Upper lobe of left lung (tissue), 6 donors: ENCODE data around the gene MEGF11. TPM values are rescaled to one million over a fixed set of nuclear protein-coding genes. Genes with fewer than 3 reads are reported as not detected.

Experiments
- ATAC-seq, 2 donors: fragments of 200-7000 bp; cut with Tn5 transposase; one replicate each; pipeline ENCODE4 v1.9.1; 2022; ENCODE audit warnings: mild to moderate bottlenecking in 2 of 2, moderate library complexity in 2 of 2; ENCODE audit not compliant: low FRiP score in 2 of 2
- DNase-seq, 2 donors: peaks; one replicate each; pipeline ENCODE4 v3.0.0-alpha.2; 2019 to 2020
- H3K27ac ChIP-seq, 4 donors: fragments of 200-600 bp; sonication (generic); one replicate each; pipeline ENCODE4 v1.5.1; 2016 to 2019
- H3K27me3 ChIP-seq, 4 donors: fragments of 200-600 bp; sonication (generic); one replicate each; pipeline ENCODE4 v1.5.1; 2017 to 2019
- H3K36me3 ChIP-seq, 4 donors: fragments of 200-600 bp; sonication (generic); one replicate each; pipeline ENCODE4 v1.5.1; 2016 to 2019
- H3K4me1 ChIP-seq, 4 donors: fragments of 200-600 bp; sonication (generic); one replicate each; pipeline ENCODE4 v1.5.1; 2018 to 2019
- H3K4me3 ChIP-seq, 4 donors: fragments of 200-600 bp; sonication (generic); one replicate each; pipeline ENCODE4 v1.5.1; 2017 to 2019; ENCODE audit warnings: mild to moderate bottlenecking in 2 of 4, moderate library complexity in 1 of 4
- H3K9me3 ChIP-seq, 4 donors: fragments of 200-600 bp; sonication (generic); one replicate each; pipeline ENCODE4 v1.5.1; 2018 to 2019
- EP300 ChIP-seq, 4 donors: sonication (generic); formaldehyde crosslinking; IDR thresholded peaks; one replicate each; pipeline ENCODE4 v1.5.1; 2017; ENCODE audit warnings: antibody characterized with exemption in 4 of 4, control low read depth in 2 of 4
- POLR2A ChIP-seq, 4 donors: fragments of 450-650 bp; IDR thresholded peaks; one replicate each; pipeline ENCODE4 v1.5.1; 2016 to 2017; ENCODE audit warnings: antibody characterized with exemption in 4 of 4, mild to moderate bottlenecking in 2 of 4
- POLR2AphosphoS5 ChIP-seq, 2 donors: sonication (generic); formaldehyde crosslinking; IDR thresholded peaks; one replicate each; pipeline ENCODE4 v1.5.1; 2017; ENCODE audit warnings: antibody characterized with exemption in 2 of 2
- whole genome bisulfite sequencing, 2 donors: methylation state at CpG; one replicate each; pipeline ENCODE4 v1.1.5; 2017 to 2018; 5-methylcytosine and 5-hydroxymethylcytosine counted together
- total RNA-seq, 6 donors: library from RNA; depleted of rRNA in 4 of 6; stranded (reverse); fragments of >200 nt in 4 of 6; gene quantifications; one replicate each; pipeline versions ENCODE4 v1.1.0 to v1.2.1, GENCODE V29; 2016 to 2021
- TF ChIP-seq, protein P1 (sequence below), 6 experiments: fragments of 450-650 bp in 4 of 6; fragments of 200-600 bp in 2 of 6; sonication (generic) in 2 of 6; IDR thresholded peaks; one replicate each; pipeline ENCODE4 v1.5.1; 2016 to 2019; ENCODE audit warnings: antibody characterized with exemption in 6 of 6
- donor health status: DM: no; HTN: no; CAD: no; lungs with moderate emphysema.
- donor health status: DM: no; HTN: yes; CAD: no; lungs with severe emphysema.

The MEGF11 gene
- total RNA-seq, 6 donors from 2014 or later = 1.5 to 4.0 (median 3.5) TPM; not detected in 3

- TF ChIP-seq POLR2A (IDR thresholded peaks at IDR 0.05) (no peak), EP300 (IDR thresholded peaks at IDR 0.05) (no peak), POLR2AphosphoS5 (IDR thresholded peaks at IDR 0.05) (no peak)
- TF ChIP-seq, protein P1, sequence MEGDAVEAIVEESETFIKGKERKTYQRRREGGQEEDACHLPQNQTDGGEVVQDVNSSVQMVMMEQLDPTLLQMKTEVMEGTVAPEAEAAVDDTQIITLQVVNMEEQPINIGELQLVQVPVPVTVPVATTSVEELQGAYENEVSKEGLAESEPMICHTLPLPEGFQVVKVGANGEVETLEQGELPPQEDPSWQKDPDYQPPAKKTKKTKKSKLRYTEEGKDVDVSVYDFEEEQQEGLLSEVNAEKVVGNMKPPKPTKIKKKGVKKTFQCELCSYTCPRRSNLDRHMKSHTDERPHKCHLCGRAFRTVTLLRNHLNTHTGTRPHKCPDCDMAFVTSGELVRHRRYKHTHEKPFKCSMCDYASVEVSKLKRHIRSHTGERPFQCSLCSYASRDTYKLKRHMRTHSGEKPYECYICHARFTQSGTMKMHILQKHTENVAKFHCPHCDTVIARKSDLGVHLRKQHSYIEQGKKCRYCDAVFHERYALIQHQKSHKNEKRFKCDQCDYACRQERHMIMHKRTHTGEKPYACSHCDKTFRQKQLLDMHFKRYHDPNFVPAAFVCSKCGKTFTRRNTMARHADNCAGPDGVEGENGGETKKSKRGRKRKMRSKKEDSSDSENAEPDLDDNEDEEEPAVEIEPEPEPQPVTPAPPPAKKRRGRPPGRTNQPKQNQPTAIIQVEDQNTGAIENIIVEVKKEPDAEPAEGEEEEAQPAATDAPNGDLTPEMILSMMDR (IDR thresholded peaks at IDR 0.05) = no peak
- Histone ChIP-seq H3K4me1 (no peaks in the 10 kb centered on the region), H3K27me3 (no peaks in the 10 kb centered on the region), H3K4me3 (no peak overlapping the region), H3K36me3 (no peaks in the 10 kb centered on the region), H3K9me3 (no peaks in the 10 kb centered on the region), H3K27ac (no peak overlapping the region)
- ATAC-seq (peak in 1 of 2 donors; percentile 50), DNase-seq (peak in 1 of 2 donors; percentile 30)
- 68 to 83% methylated on average over 3 to 4 of the region's 4 CpGs for WGBS, 2 donors
These were observed 122.3 kb downstream of the MEGF11 start for GRCh38 chr15:66131200-66131599.

DNA sequence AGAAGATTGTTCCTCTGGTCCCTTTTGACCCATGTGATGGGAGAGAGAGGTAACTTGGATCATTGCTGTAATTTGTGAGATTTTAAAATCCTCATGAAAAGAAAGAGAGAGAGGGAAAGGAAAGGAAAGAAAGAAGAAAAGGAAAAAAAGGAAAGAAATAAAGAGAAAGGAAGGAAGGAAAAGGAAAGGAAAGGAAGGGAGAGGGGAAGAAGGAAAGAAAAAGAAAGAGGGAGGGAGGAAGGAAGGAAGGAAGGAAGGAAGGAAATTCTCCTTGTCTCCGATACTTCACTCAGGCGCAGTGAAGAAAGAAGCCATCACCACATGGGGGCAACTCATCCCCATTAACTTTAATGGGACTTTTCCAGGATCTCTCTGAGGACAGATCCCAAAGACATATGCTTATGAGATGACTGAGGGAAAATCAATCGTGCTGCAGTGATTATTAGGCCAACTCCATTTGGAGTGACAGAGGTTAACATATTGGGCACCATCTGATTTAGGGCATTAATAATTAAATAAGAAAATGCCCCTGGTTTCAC, 123.0 kb downstream of the MEGF11 start:
- Histone ChIP-seq H3K4me3 (no peak overlapping the region), H3K9me3 (no peaks in the 10 kb centered on the region), H3K36me3 (no peaks in the 10 kb centered on the region), H3K27ac (no peak overlapping the region), H3K4me1 (no peaks in the 10 kb centered on the region), H3K27me3 (no peaks in the 10 kb centered on the region)
- 51 to 57% methylated on average over 3 of the region's 3 CpGs for WGBS, 2 donors
- TF ChIP-seq POLR2A (IDR thresholded peaks at IDR 0.05) (no peak), EP300 (IDR thresholded peaks at IDR 0.05) (no peak), POLR2AphosphoS5 (IDR thresholded peaks at IDR 0.05) (no peak)
- TF ChIP-seq, protein P1 (IDR thresholded peaks at IDR 0.05) = no peak
- no peak for DNase-seq
- no peak for ATAC-seq

DNA sequence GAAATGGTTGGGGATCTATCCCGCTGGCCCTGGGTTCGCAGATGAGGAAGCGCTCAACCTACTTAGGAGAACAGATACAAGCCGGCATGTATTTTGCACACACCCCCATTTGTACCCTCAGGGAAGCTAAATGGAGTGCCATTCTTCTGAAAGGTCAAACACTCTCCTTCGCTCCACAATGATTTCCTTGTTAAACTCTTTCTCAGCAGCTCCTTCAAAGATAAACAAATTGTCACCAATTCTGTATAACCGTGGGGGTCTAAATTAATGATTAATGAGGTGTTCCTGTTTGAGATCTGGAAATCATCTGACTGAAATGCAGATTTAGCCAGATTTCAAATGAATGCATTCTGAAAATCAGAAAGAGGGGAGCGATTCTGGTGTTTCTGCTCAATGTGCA, 124.0 kb downstream of the MEGF11 start:
- no peak overlapping the region for H3K27ac ChIP-seq
- 48 to 53% methylated on average over 7 of the region's 7 CpGs for WGBS, 2 donors
- no peaks in the 10 kb centered on the region for H3K27me3 ChIP-seq
- no peaks in the 10 kb centered on the region for H3K4me1 ChIP-seq
- DNase-seq (no peak), ATAC-seq (no peak)
- no peaks in the 10 kb centered on the region for H3K36me3 ChIP-seq
- no peak for TF ChIP-seq POLR2A (IDR thresholded peaks at IDR 0.05)
- no peak for TF ChIP-seq EP300 (IDR thresholded peaks at IDR 0.05)
- TF ChIP-seq, protein P1 (IDR thresholded peaks at IDR 0.05) = no peak
- TF ChIP-seq POLR2AphosphoS5 (IDR thresholded peaks at IDR 0.05) = no peak
- H3K9me3 ChIP-seq = no peaks in the 10 kb centered on the region
- H3K4me3 ChIP-seq = no peak overlapping the region

- H3K9me3 ChIP-seq = no peaks in the 10 kb centered on the region
- DNase-seq (no peak), ATAC-seq (no peak)
- H3K4me1 ChIP-seq = no peaks in the 10 kb centered on the region
- no peak overlapping the region for H3K27ac ChIP-seq
- no peak overlapping the region for H3K4me3 ChIP-seq
- no peak for TF ChIP-seq POLR2A (IDR thresholded peaks at IDR 0.05)
- TF ChIP-seq, protein P1 (IDR thresholded peaks at IDR 0.05) = no peak
- TF ChIP-seq EP300 (IDR thresholded peaks at IDR 0.05) = no peak
- TF ChIP-seq POLR2AphosphoS5 (IDR thresholded peaks at IDR 0.05) = no peak
- H3K27me3 ChIP-seq = no peaks in the 10 kb centered on the region
- 67 to 78% methylated on average over 5 to 8 of the region's 8 CpGs for WGBS, 2 donors
- no peaks in the 10 kb centered on the region for H3K36me3 ChIP-seq
These were observed 125.4 kb downstream of the MEGF11 start for GRCh38 chr15:66128116-66128680.

- no peak for ATAC-seq
- Histone ChIP-seq H3K4me3 (no peak overlapping the region), H3K9me3 (no peaks in the 10 kb centered on the region), H3K27ac (no peak overlapping the region), H3K27me3 (no peaks in the 10 kb centered on the region), H3K4me1 (no peaks in the 10 kb centered on the region), H3K36me3 (no peaks in the 10 kb centered on the region)
- 60 to 61% methylated on average over 5 of the region's 5 CpGs for WGBS, 2 donors
- no peak for DNase-seq
- TF ChIP-seq, protein P1 (IDR thresholded peaks at IDR 0.05) = no peak
- TF ChIP-seq EP300 (IDR thresholded peaks at IDR 0.05) (no peak), POLR2A (IDR thresholded peaks at IDR 0.05) (no peak), POLR2AphosphoS5 (IDR thresholded peaks at IDR 0.05) (no peak)
These were observed 127.1 kb downstream of the MEGF11 start for GRCh38 chr15:66126456-66126855.
